Thoracic aorta (tissue), 2 donors: ENCODE data around the gene RGS8. TPM values are rescaled to one million over a fixed set of nuclear protein-coding genes. Genes with fewer than 3 reads are reported as not detected.

Experiments
- ATAC-seq: fragments of 150-250 bp; one replicate; pipeline ENCODE4 v1.8.0; 2017; ENCODE audit warnings: low read depth; ENCODE audit not compliant: insufficient number of reproducible peaks, low FRiP score
- DNase-seq: peaks from one replicate; pipeline ENCODE4 v3.0.0-alpha.2; 2020; ENCODE audit warnings: low spot score
- H3K27ac ChIP-seq, 2 donors: fragments of 200-600 bp; sonication (generic); 1 replicate in 1 of 2; 2 replicates in 1 of 2; pipeline ENCODE4 v1.5.1; 2016; ENCODE audit warnings: mild to moderate bottlenecking in 2 of 2, moderate library complexity in 2 of 2
- H3K27me3 ChIP-seq: fragments of 200-600 bp; sonication (generic); replicated peaks from 2 replicates; pipeline ENCODE4 v1.6.0; 2016; ENCODE audit warnings: mild to moderate bottlenecking; ENCODE audit not compliant: insufficient read depth
- H3K36me3 ChIP-seq: fragments of 200-600 bp; sonication (generic); one replicate; pipeline ENCODE4 v1.5.1; 2016
- H3K4me1 ChIP-seq, 2 donors: fragments of 200-600 bp; sonication (generic); 1 replicate in 1 of 2; 2 replicates in 1 of 2; pipeline versions ENCODE4 v1.5.1 to v1.6.0; 2016; ENCODE audit warnings: low read depth in 2 of 2, mild to moderate bottlenecking in 1 of 2; ENCODE audit not compliant: control insufficient read depth in 1 of 2
- H3K4me3 ChIP-seq: fragments of 200-600 bp; sonication (generic); 2 replicates; pipeline ENCODE4 v1.5.1; 2016; ENCODE audit warnings: mild to moderate bottlenecking
- H3K9me3 ChIP-seq: fragments of 200-600 bp; sonication (generic); 2 replicates; pipeline ENCODE4 v1.5.1; 2016
- total RNA-seq, 2 donors: library from RNA; depleted of rRNA; stranded (reverse); fragments of >200 nt; gene quantifications; one replicate each; pipeline versions ENCODE4 v1.1.0 to v1.2.3, GENCODE V29; 2016
- TF ChIP-seq, protein P1 (sequence below): fragments of 200-600 bp; sonication (generic); IDR thresholded peaks from one replicate; pipeline ENCODE4 v1.5.1; 2019; ENCODE audit warnings: antibody characterized with exemption

RGS8 gene
- total RNA-seq, 2 donors from 2014 or later: not detected

DNA sequence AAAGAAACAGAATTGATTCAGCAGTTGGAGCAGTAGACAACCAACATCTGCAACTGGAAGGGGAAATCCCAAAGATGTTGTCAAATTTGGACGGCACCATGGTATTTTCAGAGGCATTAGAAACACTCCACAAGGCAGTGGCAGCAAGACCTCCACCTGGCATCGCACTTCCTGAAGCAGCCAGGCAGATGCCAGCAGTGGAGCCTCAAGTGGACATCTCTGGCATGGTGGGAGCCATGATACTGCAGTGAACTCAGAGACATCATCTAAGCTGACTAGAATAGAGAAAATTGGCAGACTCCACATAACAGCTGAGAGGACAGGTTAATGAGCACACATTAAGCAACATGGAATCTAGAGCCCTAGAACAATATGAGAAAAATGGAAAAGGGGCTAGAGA, 33.9 kb upstream of the RGS8 start:
- Histone ChIP-seq H3K9me3 (no peaks in the 10 kb centered on the region), H3K36me3 (no peaks in the 10 kb centered on the region), H3K27ac (no peak overlapping the region), H3K4me3 (no peak overlapping the region), H3K4me1 (no peaks in the 10 kb centered on the region), H3K27me3 (no peaks in the 10 kb centered on the region)
- ATAC-seq (no peak), DNase-seq (no peak)
- TF ChIP-seq, protein P1, sequence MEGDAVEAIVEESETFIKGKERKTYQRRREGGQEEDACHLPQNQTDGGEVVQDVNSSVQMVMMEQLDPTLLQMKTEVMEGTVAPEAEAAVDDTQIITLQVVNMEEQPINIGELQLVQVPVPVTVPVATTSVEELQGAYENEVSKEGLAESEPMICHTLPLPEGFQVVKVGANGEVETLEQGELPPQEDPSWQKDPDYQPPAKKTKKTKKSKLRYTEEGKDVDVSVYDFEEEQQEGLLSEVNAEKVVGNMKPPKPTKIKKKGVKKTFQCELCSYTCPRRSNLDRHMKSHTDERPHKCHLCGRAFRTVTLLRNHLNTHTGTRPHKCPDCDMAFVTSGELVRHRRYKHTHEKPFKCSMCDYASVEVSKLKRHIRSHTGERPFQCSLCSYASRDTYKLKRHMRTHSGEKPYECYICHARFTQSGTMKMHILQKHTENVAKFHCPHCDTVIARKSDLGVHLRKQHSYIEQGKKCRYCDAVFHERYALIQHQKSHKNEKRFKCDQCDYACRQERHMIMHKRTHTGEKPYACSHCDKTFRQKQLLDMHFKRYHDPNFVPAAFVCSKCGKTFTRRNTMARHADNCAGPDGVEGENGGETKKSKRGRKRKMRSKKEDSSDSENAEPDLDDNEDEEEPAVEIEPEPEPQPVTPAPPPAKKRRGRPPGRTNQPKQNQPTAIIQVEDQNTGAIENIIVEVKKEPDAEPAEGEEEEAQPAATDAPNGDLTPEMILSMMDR: no peak

DNA sequence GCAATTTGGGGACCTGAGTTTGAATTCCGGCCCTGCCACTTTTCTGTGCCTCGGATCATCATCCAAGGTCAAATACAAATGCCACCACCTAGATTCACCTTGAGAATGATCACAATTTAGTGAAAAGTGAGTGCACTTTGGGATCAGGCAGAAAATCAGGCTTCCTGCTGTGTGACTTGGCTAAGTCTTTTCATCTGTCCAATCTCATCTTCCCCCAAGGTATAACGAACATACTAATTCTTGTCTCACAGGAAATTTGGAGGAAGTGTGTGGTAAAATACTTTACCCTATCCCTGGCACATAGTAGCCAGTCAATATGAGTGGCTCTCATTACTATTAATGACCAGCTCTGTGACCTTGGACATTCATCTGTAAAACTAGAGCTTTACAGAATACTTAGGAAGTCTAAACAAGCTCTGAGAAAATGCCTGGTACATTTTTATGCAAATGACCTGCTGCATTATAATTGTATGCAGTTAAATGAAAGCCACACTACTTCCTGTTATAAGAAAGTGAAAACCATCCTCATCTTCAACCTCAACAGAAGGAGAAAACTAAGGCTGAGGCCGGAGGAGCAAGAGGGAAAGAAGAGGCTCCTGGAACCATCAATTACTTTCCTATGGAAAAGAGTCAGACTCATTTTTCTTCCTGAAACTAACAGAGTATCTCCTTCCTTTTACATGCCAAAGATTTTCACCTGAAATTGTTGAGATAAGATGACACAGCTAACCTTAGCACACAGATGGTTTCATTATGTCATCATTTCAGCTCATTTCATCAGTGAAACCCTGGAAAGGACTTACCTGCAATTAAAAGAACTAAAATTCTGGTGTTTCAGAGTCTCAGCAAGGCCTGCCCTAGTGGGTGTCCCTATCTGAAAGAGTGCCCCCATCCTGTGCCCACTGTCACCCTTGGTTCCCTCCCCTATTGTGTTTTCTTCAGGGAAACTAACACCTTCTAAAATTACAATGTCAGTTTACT, 32.6 kb upstream of the RGS8 start:
- DNase-seq (no peak), ATAC-seq (no peak)
- Histone ChIP-seq H3K27me3 (no peaks in the 10 kb centered on the region), H3K27ac (no peak overlapping the region), H3K36me3 (no peaks in the 10 kb centered on the region), H3K4me3 (no peak overlapping the region), H3K9me3 (no peaks in the 10 kb centered on the region), H3K4me1 (no peaks in the 10 kb centered on the region)
- TF ChIP-seq, protein P1: no peak

DNA sequence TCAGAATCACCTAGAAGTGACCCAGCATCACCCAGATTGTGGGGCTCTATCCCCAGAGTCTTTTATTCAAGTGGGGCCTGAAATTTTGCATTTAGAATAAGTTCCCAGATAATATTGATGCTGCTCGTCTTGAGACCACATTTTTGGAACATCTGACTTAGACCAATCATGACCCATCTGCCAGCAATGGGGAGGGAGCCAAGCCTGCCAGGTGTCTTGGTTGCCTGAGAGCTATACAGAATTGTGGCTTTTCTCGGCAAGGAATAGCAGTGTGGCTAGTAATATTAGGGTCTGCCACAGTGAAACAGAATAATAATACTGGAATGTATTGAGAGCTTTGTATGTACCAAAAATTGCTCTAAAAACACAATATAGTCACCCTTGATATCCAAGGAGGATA, 31.1 kb upstream of the RGS8 start:
- TF ChIP-seq, protein P1: no peak
- Histone ChIP-seq H3K27ac (no peak overlapping the region), H3K36me3 (no peaks in the 10 kb centered on the region), H3K9me3 (no peaks in the 10 kb centered on the region), H3K27me3 (no peaks in the 10 kb centered on the region), H3K4me1 (no peaks in the 10 kb centered on the region), H3K4me3 (no peak overlapping the region)
- no peak for ATAC-seq
- DNase-seq: no peak

DNA sequence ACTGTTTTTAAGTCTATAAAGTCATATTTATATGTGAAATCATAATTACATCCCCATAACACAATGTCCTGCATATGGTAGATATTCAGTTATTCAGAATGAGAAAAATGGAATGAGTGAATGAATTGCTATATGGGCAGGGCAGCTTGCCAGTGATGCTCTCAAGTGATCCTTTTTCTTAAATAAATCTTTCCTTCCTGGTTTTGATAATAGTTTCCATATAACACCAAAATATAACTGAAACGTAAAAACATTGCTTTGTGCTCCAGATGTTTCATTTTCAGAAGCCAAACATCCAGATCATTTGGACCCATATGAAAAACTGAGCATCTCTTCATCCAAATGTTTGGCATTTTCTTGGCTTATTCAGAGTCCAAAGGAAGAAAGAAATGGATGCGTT, 30.2 kb upstream of the RGS8 start:
- no peaks in the 10 kb centered on the region for H3K27me3 ChIP-seq
- no peak for ATAC-seq
- H3K4me3 ChIP-seq: no peak overlapping the region
- TF ChIP-seq, protein P1: no peak
- no peaks in the 10 kb centered on the region for H3K36me3 ChIP-seq
- H3K27ac ChIP-seq: no peak overlapping the region
- no peaks in the 10 kb centered on the region for H3K9me3 ChIP-seq
- no peaks in the 10 kb centered on the region for H3K4me1 ChIP-seq
- DNase-seq: no peak

- no peaks in the 10 kb centered on the region for H3K4me1 ChIP-seq
- no peak for DNase-seq
- ATAC-seq: no peak
- H3K9me3 ChIP-seq: no peaks in the 10 kb centered on the region
- TF ChIP-seq, protein P1: no peak
- no peak overlapping the region for H3K4me3 ChIP-seq
- no peak overlapping the region for H3K27ac ChIP-seq
- no peaks in the 10 kb centered on the region for H3K27me3 ChIP-seq
- H3K36me3 ChIP-seq: no peaks in the 10 kb centered on the region
Measured at GRCh38 chr1:182713939-182714338, 29.6 kb upstream of the RGS8 start.
